Measurements from ENCODE around the gene BTBD8.

BTBD8 gene

DNA sequence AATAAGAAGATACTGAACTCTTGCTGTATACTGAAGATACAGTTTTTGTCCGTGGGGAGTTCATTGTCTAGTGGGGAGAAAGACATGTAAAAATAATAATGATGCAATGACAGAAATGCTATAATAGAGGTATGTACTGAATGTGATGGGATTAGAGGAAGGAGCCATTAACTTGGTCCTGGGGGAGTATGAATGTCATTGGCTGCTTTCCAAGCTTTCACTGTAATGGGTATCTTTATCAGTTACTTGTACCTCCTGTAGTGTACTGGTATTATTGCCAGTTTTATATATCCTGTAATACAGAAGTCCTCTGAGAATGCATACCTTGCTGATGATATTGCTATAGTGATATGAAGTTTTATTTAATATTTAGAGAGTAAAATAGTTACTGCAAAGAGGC lies 7.4 kb downstream of the BTBD8 start:
- peaks cover 41% of the 10 kb centered on the region for H3K9me3 ChIP-seq
- H3K9ac ChIP-seq: no peak overlapping the region
- H4K20me1 ChIP-seq: no peaks in the 10 kb centered on the region
- no peaks in the 10 kb centered on the region for H3K4me1 ChIP-seq
- no peak overlapping the region for H3K27ac ChIP-seq
- H3K36me3 ChIP-seq: peaks cover 20% of the 10 kb centered on the region
- H3K4me2 ChIP-seq: no peak overlapping the region
- H3K27me3 ChIP-seq: no peaks in the 10 kb centered on the region
- TF ChIP-seq Cebpa-rat (IDR thresholded peaks at IDR 0.05): no peak
- no peak overlapping the region for H3K4me3 ChIP-seq

DNA sequence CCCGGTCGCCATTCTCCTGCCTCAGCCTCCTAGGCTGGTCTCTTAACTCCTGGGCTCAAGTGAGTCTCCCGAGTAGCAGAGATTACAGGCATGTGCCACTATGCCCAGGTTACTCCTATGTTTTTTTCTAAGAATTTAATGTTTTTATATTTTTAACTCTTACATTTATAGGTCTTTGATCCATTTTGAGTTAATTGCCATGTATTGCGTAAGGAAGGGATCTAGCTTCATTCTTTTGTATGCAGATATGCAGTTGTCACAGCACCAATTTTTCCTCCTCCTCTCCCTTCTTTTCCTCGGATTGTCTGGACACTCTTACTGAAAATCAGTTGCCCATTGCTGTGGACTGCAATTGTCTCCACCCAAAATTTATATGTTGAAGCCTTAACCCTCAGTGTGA lies 11.5 kb downstream of the BTBD8 start:
- no peak overlapping the region for H3K27ac ChIP-seq
- H3K36me3 ChIP-seq: peaks cover 3% of the 10 kb centered on the region; the same call in 1 of the 2 replicates
- peak; percentile 20; the same call in 1 of the 2 replicates for TF ChIP-seq Cebpa-rat (IDR thresholded peaks at IDR 0.05)
- H3K9me3 ChIP-seq: peaks cover 6% of the 10 kb centered on the region
- H3K4me2 ChIP-seq: no peak overlapping the region
- H3K4me3 ChIP-seq: no peak overlapping the region
- no peaks in the 10 kb centered on the region for H3K4me1 ChIP-seq
- no peak overlapping the region for H3K9ac ChIP-seq
- no peaks in the 10 kb centered on the region for H3K27me3 ChIP-seq
- no peaks in the 10 kb centered on the region for H4K20me1 ChIP-seq

DNA sequence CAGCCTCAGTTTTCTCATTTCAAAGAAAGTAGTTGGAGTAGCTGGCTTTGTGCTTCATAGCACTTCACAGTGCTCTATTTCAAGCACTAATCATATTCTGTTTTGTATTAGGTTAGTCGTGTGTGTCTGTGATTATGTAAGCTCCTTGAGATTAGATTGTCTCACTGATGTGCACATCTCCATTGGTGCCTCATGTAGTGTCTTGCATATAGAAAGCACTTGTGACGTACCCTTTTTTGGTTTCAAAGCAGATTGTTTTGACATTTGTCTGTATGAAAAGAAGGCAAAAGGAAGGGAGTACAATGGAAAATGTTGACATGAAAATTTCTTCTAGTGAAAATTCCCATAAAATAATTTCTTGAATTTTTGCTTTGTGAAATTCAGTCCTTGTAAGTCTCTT lies 13.9 kb downstream of the BTBD8 start:
- H3K4me1 ChIP-seq: no peaks in the 10 kb centered on the region
- no peak overlapping the region for H3K27ac ChIP-seq
- H3K9ac ChIP-seq: no peak overlapping the region
- TF ChIP-seq Cebpa-rat (IDR thresholded peaks at IDR 0.05): no peak
- H3K27me3 ChIP-seq: no peaks in the 10 kb centered on the region
- no peaks in the 10 kb centered on the region for H4K20me1 ChIP-seq
- no peak overlapping the region for H3K4me2 ChIP-seq
- H3K36me3 ChIP-seq: no peaks in the 10 kb centered on the region
- H3K9me3 ChIP-seq: no peaks in the 10 kb centered on the region
- H3K4me3 ChIP-seq: no peak overlapping the region

DNA sequence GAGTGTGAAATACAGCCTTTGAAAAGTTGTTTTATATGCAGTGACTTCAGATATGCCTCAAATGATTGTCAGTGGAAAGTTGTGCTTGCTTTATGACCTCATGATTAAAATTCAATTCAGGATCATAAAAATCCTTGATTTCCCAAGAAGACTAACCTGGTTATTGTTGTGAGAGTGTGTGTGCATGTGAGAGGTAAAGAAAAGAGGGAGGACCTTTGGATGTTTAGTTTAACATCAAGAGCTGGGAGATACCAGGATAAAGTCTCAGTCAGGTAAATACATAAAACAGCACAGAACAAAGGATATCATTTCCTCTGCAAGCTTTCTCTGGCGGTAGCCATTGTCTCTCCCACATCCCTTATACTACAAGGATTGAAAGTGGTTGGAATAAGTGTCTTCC lies 14.4 kb downstream of the BTBD8 start:
- no peak overlapping the region for H3K4me2 ChIP-seq
- no peaks in the 10 kb centered on the region for H3K4me1 ChIP-seq
- H3K27me3 ChIP-seq: no peaks in the 10 kb centered on the region
- H4K20me1 ChIP-seq: no peaks in the 10 kb centered on the region
- H3K4me3 ChIP-seq: no peak overlapping the region
- H3K9ac ChIP-seq: no peak overlapping the region
- no peaks in the 10 kb centered on the region for H3K36me3 ChIP-seq
- no peak for TF ChIP-seq Cebpa-rat (IDR thresholded peaks at IDR 0.05)
- H3K27ac ChIP-seq: no peak overlapping the region
- no peaks in the 10 kb centered on the region for H3K9me3 ChIP-seq

DNA sequence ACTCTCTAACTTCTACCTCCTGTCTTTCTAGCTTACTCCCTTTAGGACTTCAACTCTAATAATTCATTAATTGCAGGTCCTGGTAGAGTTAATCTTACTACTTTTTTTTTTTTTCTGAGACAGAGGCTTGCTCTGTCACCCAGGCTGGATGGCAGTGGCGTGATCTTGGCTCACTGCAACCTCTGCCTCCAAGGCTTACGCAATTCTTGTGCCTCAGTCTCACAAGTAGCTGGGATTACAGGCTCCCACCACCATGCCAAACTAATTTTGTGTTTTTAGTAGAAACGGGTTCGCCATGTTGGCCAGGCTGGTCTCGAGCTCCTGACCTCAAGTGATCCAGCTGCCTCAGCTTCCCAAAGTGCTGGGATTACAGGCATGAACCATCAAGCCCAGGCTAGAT lies 15.7 kb downstream of the BTBD8 start:
- no peaks in the 10 kb centered on the region for H4K20me1 ChIP-seq
- no peaks in the 10 kb centered on the region for H3K4me1 ChIP-seq
- H3K27ac ChIP-seq: no peak overlapping the region
- no peaks in the 10 kb centered on the region for H3K9me3 ChIP-seq
- no peak overlapping the region for H3K4me2 ChIP-seq
- no peaks in the 10 kb centered on the region for H3K36me3 ChIP-seq
- H3K9ac ChIP-seq: no peak overlapping the region
- TF ChIP-seq Cebpa-rat (IDR thresholded peaks at IDR 0.05): no peak
- H3K27me3 ChIP-seq: no peaks in the 10 kb centered on the region
- no peak overlapping the region for H3K4me3 ChIP-seq

DNA sequence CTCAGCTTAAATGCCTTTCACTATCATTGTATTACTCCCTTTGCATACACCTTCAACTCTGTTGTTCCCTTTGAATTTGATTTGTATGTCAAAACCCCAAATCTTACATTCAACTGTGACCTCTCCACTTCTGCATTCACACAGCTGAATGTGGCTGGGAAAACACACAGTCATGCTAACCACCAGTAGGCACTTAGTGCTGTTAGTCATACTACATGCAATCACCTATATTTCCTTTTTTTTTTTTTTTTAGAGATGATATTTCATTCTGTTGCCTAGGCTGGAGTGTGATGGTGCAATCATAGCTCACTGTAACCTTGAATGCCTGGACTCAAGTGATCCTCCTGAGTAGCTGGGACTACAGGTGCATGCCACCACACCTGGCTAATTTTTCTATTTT lies 16.2 kb downstream of the BTBD8 start:
- Histone ChIP-seq H3K27ac (no peak overlapping the region), H4K20me1 (no peaks in the 10 kb centered on the region), H3K27me3 (no peaks in the 10 kb centered on the region), H3K4me1 (no peaks in the 10 kb centered on the region), H3K4me2 (no peak overlapping the region), H3K9ac (no peak overlapping the region), H3K4me3 (no peak overlapping the region), H3K9me3 (no peaks in the 10 kb centered on the region), H3K36me3 (no peaks in the 10 kb centered on the region)
- TF ChIP-seq Cebpa-rat (IDR thresholded peaks at IDR 0.05): no peak

DNA sequence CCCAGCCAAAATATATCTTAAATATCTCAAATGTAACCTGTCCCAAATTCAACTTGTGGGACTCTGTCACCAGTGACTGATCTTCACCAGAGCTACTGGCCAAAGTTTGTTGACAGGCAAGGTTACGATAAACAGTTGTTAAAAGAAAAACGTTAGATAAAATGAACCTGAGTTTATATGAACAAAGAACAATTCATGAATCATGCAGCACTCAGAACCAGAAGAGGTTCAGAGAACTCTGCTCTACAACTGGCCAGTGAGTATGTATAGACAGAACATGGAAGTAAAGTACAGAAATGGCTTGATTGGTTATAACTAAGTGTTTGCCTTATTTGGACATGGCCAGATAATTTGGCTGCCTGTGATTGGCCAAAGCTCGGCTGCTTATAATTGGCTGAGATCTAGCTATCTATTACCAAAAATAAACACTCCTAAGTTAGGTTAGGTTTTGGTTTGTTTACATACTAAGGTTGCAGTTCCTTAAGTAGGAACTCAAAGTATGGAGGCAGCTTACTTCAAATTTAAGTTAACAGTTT lies 25.5 kb downstream of the BTBD8 start:
- no peak for TF ChIP-seq Cebpa-rat (IDR thresholded peaks at IDR 0.05)
- Histone ChIP-seq H3K27me3 (no peaks in the 10 kb centered on the region), H3K9ac (no peak overlapping the region), H3K4me2 (no peak overlapping the region), H3K36me3 (peaks cover 7% of the 10 kb centered on the region; the same call in 1 of the 2 replicates), H3K9me3 (peaks cover 7% of the 10 kb centered on the region; the same call in 1 of the 2 replicates), H3K4me3 (no peak overlapping the region), H3K4me1 (no peaks in the 10 kb centered on the region), H3K27ac (no peak overlapping the region), H4K20me1 (no peaks in the 10 kb centered on the region)

DNA sequence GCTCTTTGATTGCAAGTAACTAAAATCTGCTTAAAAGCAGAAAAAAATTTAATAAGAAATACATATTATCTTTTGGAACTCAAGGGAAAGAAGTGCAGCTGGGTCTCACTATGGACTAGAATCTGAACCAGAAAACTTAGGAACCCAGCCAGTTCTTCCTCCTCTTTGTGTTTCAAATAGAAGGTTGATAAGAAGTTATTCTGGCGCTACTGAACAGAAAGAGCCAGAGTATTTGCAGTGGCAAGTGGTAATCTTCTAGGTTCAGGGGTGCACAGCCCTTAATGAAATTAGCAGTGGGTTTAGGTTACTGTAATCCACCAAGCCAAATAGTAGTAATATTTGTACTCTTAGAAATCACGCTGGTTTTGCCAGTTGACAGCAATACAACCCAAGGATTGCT lies 28.5 kb downstream of the BTBD8 start:
- TF ChIP-seq Cebpa-rat (IDR thresholded peaks at IDR 0.05): no peak
- H3K9ac ChIP-seq: no peak overlapping the region
- H3K27me3 ChIP-seq: no peaks in the 10 kb centered on the region
- no peaks in the 10 kb centered on the region for H3K4me1 ChIP-seq
- H4K20me1 ChIP-seq: no peaks in the 10 kb centered on the region
- H3K27ac ChIP-seq: no peak overlapping the region
- H3K9me3 ChIP-seq: peaks cover 7% of the 10 kb centered on the region; the same call in 1 of the 2 replicates
- H3K4me3 ChIP-seq: no peak overlapping the region
- H3K4me2 ChIP-seq: no peak overlapping the region
- peaks cover 3% of the 10 kb centered on the region; the same call in 1 of the 2 replicates for H3K36me3 ChIP-seq

DNA sequence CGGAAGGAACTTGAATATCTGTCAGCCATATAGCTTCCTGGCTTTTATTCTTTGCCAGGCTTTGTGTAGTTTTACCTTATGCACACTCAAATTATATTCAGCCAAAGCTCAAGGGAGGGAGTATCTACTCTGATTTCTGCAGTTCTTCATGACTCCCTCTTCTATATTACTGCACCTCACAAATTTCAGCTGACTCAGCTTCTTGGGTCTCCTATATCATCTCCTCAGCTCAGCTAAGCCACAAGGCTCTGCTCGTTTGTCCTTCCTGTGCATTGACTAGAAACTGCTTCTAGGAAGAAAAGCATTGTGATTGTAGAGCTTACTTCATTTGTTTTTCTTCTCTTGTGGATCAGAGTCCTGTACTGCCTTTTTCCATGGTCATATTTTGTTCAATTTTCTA lies 37.4 kb downstream of the BTBD8 start:
- Histone ChIP-seq H3K27me3 (no peaks in the 10 kb centered on the region), H3K36me3 (no peaks in the 10 kb centered on the region), H3K27ac (no peak overlapping the region), H3K9me3 (no peaks in the 10 kb centered on the region), H3K4me2 (no peak overlapping the region), H3K9ac (no peak overlapping the region), H3K4me1 (0 out of 2 replicates have a peak, but pooled peaks cover 5% of the 10 kb centered on the region), H4K20me1 (no peaks in the 10 kb centered on the region), H3K4me3 (no peak overlapping the region)
- no peak for TF ChIP-seq Cebpa-rat (IDR thresholded peaks at IDR 0.05)

DNA sequence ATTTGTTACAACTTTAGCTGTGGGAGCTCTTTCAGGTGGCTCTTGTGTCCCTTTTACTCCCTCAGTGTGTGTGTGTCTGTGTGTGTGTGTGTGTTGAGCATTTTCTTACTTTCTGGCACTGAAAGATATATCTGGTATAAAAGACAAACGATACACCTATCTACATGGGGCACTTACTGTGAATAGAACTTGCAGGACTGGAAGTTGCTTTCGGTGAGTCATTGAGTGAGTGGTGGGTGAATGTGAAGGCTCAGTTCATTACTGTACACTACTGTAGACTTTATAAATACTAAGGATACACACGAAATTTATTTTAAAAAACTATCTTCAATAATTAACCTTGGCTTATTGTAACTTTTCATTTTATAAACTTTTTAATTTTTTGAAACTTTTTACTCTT lies 38.7 kb downstream of the BTBD8 start:
- Histone ChIP-seq H3K27me3 (no peaks in the 10 kb centered on the region), H3K4me2 (no peak overlapping the region), H3K27ac (no peak overlapping the region), H3K4me3 (no peak overlapping the region), H3K9me3 (no peaks in the 10 kb centered on the region), H3K36me3 (no peaks in the 10 kb centered on the region), H3K4me1 (0 out of 2 replicates have a peak, but pooled peaks cover 5% of the 10 kb centered on the region), H4K20me1 (no peaks in the 10 kb centered on the region), H3K9ac (no peak overlapping the region)
- TF ChIP-seq Cebpa-rat (IDR thresholded peaks at IDR 0.05): no peak

DNA sequence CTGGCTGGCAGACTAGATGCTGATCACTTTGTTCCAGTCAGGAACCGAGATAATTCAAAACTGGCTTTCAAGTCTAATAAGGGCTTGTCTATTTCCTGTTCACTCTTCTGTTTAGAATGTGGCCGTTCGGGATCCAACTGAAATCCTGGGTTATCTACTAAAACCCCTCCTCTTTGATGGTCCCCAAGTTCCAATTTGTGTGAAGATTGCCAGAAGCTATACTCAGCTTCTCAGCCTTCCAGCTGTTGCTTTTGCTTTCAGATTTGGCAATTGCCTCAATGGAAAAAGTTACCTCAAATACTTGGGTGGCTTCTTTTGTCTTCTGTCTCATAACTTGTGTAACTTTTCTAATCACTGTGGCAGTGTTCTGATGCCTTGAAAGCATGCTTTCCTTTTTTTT lies 43.7 kb downstream of the BTBD8 start:
- no peak overlapping the region for H3K9ac ChIP-seq
- no peaks in the 10 kb centered on the region for H3K36me3 ChIP-seq
- no peak overlapping the region for H3K4me3 ChIP-seq
- H3K27me3 ChIP-seq: no peaks in the 10 kb centered on the region
- no peak overlapping the region for H3K27ac ChIP-seq
- no peak for TF ChIP-seq Cebpa-rat (IDR thresholded peaks at IDR 0.05)
- H3K4me2 ChIP-seq: no peak overlapping the region
- no peaks in the 10 kb centered on the region for H3K9me3 ChIP-seq
- H3K4me1 ChIP-seq: no peaks in the 10 kb centered on the region
- H4K20me1 ChIP-seq: no peaks in the 10 kb centered on the region
